ENCODE measurements around the gene KIAA1210.

The KIAA1210 gene

DNA sequence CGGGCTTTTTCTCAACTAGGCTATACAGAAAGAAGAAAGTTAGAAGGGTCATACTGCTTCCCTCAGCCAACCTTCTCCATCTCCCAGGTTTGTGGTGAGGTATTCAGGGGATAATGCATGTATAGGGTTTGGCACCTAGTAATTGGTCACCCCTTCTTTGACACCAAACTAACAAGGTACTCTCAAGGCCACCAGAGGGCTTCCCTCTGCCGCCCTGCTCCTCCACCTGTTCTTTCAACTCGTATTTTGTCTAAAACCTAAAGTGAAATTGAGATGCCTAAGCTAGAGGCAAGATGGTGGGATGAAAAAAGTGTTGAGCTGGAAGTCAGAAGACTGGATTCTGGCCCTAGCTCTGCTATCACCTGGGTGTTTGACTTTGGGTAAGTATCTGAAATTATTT, 32.8 kb downstream of the KIAA1210 start:
- no peaks in the 10 kb centered on the region for H3K36me3 ChIP-seq (ENCODE audit: control insufficient read depth, insufficient read depth, low read length)
- H3K9me3 ChIP-seq (ENCODE audit: control insufficient read depth, low read length), result no peaks in the 10 kb centered on the region
- DNase-seq, result no peak
- no peak overlapping the region for H3K27ac ChIP-seq (ENCODE audit: insufficient read depth, low read length, poor library complexity, severe bottlenecking)
- H3K4me1 ChIP-seq (ENCODE audit: control insufficient read depth, insufficient read depth, low read length, poor library complexity, severe bottlenecking), result no peaks in the 10 kb centered on the region
- no peaks in the 10 kb centered on the region for H3K27me3 ChIP-seq (replicated peaks; ENCODE audit: control insufficient read depth, insufficient read depth, low read length, poor library complexity, severe bottlenecking)
- no peak overlapping the region for H3K4me3 ChIP-seq (ENCODE audit: insufficient read depth, low read depth, low read length, poor library complexity, severe bottlenecking)

DNA sequence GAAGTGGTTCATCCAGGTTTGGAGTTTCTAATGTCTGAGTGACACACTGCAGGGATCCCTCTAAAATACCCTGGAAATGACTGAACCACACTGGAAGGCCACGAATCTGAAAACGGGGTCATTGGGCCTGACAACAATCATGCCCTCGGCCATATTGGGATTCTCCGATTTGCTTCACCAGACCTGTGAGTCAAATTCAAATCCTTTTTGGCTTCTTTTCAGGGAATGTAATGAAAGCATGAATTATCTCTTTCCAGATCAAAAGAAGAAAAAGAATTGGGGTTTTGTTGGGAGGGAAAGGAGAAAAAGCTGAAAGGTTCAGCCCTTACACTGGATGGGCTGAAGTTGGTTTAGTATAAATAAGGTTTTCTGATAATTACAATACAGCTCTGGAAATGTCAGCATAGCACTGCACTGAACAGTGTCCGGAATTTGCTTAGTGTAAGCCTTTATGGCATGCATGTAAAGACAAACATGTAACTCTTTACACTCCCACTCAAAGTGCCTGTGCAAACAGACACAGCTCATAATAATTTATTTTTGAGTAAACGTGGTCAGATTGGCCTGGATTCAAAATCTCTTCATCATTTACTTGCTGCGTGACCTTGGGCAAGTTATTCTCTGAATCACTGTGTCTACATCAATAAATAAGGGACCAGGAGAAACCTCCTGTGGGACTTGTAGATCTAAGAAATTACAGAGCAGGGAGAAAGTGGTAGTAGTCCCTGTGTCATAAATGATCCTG, 33.4 kb downstream of the KIAA1210 start:
- no peak overlapping the region for H3K27ac ChIP-seq (ENCODE audit: insufficient read depth, low read length, poor library complexity, severe bottlenecking)

DNA sequence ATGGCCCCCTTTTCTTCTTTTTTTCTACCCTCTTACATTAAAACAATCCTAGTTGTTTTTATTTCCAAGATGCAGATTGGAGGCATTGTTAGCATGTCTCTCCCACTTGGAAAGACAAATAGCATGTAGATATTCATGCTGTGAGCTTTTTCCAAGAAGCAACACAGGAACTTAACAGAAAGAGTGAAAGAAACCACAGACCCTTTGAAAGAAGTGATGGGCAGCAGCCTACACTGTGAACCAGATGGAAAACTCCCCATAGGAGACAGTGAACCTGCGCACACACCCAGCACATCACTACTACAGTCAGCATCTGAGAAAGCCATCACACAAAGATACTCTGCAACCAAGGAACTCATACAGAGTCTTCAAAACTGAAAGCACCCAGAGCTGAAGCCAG, 37.0 kb downstream of the KIAA1210 start:
- H3K27ac ChIP-seq (ENCODE audit: insufficient read depth, low read length, poor library complexity, severe bottlenecking), result no peak overlapping the region
- H3K9me3 ChIP-seq (ENCODE audit: control insufficient read depth, low read length), result no peaks in the 10 kb centered on the region
- H3K36me3 ChIP-seq (ENCODE audit: control insufficient read depth, insufficient read depth, low read length), result no peaks in the 10 kb centered on the region
- H3K4me3 ChIP-seq (ENCODE audit: insufficient read depth, low read depth, low read length, poor library complexity, severe bottlenecking), result no peak overlapping the region
- no peaks in the 10 kb centered on the region for H3K27me3 ChIP-seq (replicated peaks; ENCODE audit: control insufficient read depth, insufficient read depth, low read length, poor library complexity, severe bottlenecking)
- DNase-seq, result no peak
- no peaks in the 10 kb centered on the region for H3K4me1 ChIP-seq (ENCODE audit: control insufficient read depth, insufficient read depth, low read length, poor library complexity, severe bottlenecking)

More for the DNA sequence above, 33.4 kb downstream of the KIAA1210 start:
- Histone ChIP-seq H3K36me3 (ENCODE audit: control insufficient read depth, insufficient read depth, low read length) (no peaks in the 10 kb centered on the region), H3K4me1 (ENCODE audit: control insufficient read depth, insufficient read depth, low read length, poor library complexity, severe bottlenecking) (no peaks in the 10 kb centered on the region), H3K4me3 (ENCODE audit: insufficient read depth, low read depth, low read length, poor library complexity, severe bottlenecking) (no peak overlapping the region), H3K9me3 (ENCODE audit: control insufficient read depth, low read length) (no peaks in the 10 kb centered on the region), H3K27me3 (replicated peaks; ENCODE audit: control insufficient read depth, insufficient read depth, low read length, poor library complexity, severe bottlenecking) (no peaks in the 10 kb centered on the region)
- no peak for DNase-seq

DNA sequence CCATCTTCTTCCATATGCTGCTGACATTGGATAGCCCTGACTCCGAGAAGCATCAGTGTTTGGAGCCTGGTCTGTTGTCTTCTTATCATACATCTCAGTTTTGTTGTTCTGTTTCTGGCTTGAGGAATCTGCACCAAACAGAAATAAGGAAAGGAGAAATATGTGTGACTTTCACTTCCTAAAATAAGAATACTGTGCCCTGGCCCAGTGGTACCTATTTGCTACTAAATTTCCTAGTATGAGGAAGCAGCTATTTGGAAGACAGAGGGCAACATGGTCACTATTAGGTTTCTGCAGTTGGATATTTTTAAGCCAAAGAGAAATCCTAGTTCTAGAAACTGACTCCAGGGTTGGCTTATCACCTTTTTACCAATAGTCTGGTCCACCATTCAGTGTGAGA, 38.0 kb downstream of the KIAA1210 start:
- H3K9me3 ChIP-seq (ENCODE audit: control insufficient read depth, low read length), result no peaks in the 10 kb centered on the region
- no peak for DNase-seq
- H3K4me3 ChIP-seq (ENCODE audit: insufficient read depth, low read depth, low read length, poor library complexity, severe bottlenecking), result no peak overlapping the region
- no peaks in the 10 kb centered on the region for H3K27me3 ChIP-seq (replicated peaks; ENCODE audit: control insufficient read depth, insufficient read depth, low read length, poor library complexity, severe bottlenecking)
- no peaks in the 10 kb centered on the region for H3K4me1 ChIP-seq (ENCODE audit: control insufficient read depth, insufficient read depth, low read length, poor library complexity, severe bottlenecking)
- H3K36me3 ChIP-seq (ENCODE audit: control insufficient read depth, insufficient read depth, low read length), result no peaks in the 10 kb centered on the region
- no peak overlapping the region for H3K27ac ChIP-seq (ENCODE audit: insufficient read depth, low read length, poor library complexity, severe bottlenecking)

DNA sequence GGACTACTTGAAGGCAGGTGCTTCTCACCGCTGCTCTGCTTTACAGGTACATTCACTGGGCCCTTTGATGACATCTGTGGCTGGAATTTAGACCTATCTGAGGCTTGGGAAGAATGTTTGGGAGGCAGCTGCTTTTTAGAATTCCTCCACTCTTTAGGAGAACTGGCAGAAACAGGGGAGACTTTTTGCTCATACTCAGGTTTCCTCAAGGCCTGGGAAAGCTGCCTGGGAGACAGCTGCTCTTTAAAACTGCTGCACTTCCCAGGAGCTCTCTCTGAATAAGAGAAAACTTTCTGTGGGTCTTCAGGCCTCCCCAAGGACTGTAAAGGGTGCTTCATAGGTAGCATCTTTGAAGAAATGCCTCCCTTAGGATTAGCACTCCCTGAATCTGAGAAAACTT, 40.5 kb downstream of the KIAA1210 start:
- DNase-seq, result no peak
- no peaks in the 10 kb centered on the region for H3K27me3 ChIP-seq (replicated peaks; ENCODE audit: control insufficient read depth, insufficient read depth, low read length, poor library complexity, severe bottlenecking)
- H3K9me3 ChIP-seq (ENCODE audit: control insufficient read depth, low read length), result no peaks in the 10 kb centered on the region
- no peaks in the 10 kb centered on the region for H3K36me3 ChIP-seq (ENCODE audit: control insufficient read depth, insufficient read depth, low read length)
- H3K4me3 ChIP-seq (ENCODE audit: insufficient read depth, low read depth, low read length, poor library complexity, severe bottlenecking), result no peak overlapping the region
- H3K27ac ChIP-seq (ENCODE audit: insufficient read depth, low read length, poor library complexity, severe bottlenecking), result no peak overlapping the region
- H3K4me1 ChIP-seq (ENCODE audit: control insufficient read depth, insufficient read depth, low read length, poor library complexity, severe bottlenecking), result no peaks in the 10 kb centered on the region

DNA sequence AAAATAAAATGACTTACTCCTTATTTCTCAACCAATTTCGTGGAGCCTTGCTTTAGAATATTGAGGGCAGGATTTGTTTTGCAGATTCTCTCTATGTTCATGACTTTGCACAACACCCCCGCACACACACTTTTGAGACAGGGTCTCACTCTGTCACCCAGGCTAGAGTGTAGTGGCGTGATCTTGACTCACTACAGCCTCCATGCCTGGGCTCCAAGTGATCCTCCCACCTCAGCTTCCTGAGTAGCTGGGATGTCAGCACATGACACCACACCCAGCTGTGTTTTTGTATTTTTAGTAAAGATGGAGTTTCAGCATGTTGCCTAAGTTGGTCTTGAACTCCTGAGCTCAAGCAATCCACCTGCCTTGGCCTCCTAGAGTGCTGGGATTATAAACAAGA, 42.8 kb downstream of the KIAA1210 start:
- H3K9me3 ChIP-seq (ENCODE audit: control insufficient read depth, low read length), result no peaks in the 10 kb centered on the region
- no peaks in the 10 kb centered on the region for H3K36me3 ChIP-seq (ENCODE audit: control insufficient read depth, insufficient read depth, low read length)
- no peak overlapping the region for H3K4me3 ChIP-seq (ENCODE audit: insufficient read depth, low read depth, low read length, poor library complexity, severe bottlenecking)
- no peaks in the 10 kb centered on the region for H3K27me3 ChIP-seq (replicated peaks; ENCODE audit: control insufficient read depth, insufficient read depth, low read length, poor library complexity, severe bottlenecking)
- no peak overlapping the region for H3K27ac ChIP-seq (ENCODE audit: insufficient read depth, low read length, poor library complexity, severe bottlenecking)
- no peak for DNase-seq
- no peaks in the 10 kb centered on the region for H3K4me1 ChIP-seq (ENCODE audit: control insufficient read depth, insufficient read depth, low read length, poor library complexity, severe bottlenecking)

DNA sequence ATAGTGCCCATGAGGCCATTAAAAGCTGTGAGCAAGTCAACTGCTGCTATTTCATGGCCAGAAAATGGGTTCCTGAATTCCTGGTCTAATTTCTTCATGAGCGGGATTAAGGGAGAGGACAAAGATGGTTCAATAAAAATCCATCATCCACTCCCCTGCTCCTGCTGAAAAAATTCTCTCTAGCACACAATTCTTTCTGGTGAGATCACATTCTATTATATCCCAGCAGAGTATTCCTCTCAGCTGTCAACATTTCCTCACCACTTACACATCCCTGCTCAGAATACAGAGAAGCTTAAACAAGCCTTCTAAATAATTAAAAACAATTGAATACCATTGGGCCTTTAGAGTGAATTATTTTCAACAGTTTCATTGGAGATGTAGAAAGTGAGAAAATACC, 45.3 kb downstream of the KIAA1210 start:
- H3K27me3 ChIP-seq (replicated peaks; ENCODE audit: control insufficient read depth, insufficient read depth, low read length, poor library complexity, severe bottlenecking), result no peaks in the 10 kb centered on the region
- H3K4me3 ChIP-seq (ENCODE audit: insufficient read depth, low read depth, low read length, poor library complexity, severe bottlenecking), result no peak overlapping the region
- DNase-seq, result no peak
- no peak overlapping the region for H3K27ac ChIP-seq (ENCODE audit: insufficient read depth, low read length, poor library complexity, severe bottlenecking)
- no peaks in the 10 kb centered on the region for H3K9me3 ChIP-seq (ENCODE audit: control insufficient read depth, low read length)
- H3K4me1 ChIP-seq (ENCODE audit: control insufficient read depth, insufficient read depth, low read length, poor library complexity, severe bottlenecking), result no peaks in the 10 kb centered on the region
- H3K36me3 ChIP-seq (ENCODE audit: control insufficient read depth, insufficient read depth, low read length), result no peaks in the 10 kb centered on the region

DNA sequence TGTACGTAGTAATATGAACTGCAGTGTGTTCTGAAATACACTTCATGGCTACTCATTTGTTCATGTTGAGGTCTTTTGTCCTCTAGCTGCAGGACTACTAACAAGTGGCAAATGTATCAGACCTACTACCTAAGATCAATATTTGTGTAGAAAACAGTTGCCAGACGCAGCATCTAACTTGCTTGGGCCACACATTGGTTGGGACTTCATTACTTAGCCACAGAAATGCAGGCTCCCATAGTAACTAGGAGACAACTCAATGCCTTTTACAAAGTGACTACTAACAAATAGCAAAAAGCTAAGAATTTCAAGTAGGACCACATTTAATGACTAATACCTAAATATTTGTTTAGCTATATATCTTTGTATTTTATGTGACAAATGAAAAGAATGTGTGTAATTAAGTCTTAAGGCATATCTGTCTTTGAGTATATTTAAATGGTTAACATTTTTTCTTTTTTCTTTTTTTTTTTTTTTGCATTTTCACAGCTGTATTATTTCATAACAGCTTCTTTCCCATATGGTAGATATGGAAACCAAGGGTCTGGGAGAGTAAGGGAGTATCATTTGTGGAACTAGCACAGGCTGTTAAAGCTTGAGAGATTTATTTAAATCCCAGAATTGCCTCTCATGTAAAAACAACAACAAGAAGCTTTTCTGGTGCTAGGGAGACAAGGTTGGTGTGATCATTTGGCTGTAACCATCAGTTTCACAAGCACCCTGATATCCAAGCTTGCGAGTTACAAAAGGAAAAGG, 52.2 kb downstream of the KIAA1210 start:
- Histone ChIP-seq H3K4me3 (ENCODE audit: insufficient read depth, low read depth, low read length, poor library complexity, severe bottlenecking) (no peak overlapping the region), H3K9me3 (ENCODE audit: control insufficient read depth, low read length) (no peaks in the 10 kb centered on the region), H3K36me3 (ENCODE audit: control insufficient read depth, insufficient read depth, low read length) (no peaks in the 10 kb centered on the region), H3K27ac (ENCODE audit: insufficient read depth, low read length, poor library complexity, severe bottlenecking) (no peak overlapping the region), H3K4me1 (ENCODE audit: control insufficient read depth, insufficient read depth, low read length, poor library complexity, severe bottlenecking) (no peaks in the 10 kb centered on the region), H3K27me3 (replicated peaks; ENCODE audit: control insufficient read depth, insufficient read depth, low read length, poor library complexity, severe bottlenecking) (no peaks in the 10 kb centered on the region)
- DNase-seq, result no peak

DNA sequence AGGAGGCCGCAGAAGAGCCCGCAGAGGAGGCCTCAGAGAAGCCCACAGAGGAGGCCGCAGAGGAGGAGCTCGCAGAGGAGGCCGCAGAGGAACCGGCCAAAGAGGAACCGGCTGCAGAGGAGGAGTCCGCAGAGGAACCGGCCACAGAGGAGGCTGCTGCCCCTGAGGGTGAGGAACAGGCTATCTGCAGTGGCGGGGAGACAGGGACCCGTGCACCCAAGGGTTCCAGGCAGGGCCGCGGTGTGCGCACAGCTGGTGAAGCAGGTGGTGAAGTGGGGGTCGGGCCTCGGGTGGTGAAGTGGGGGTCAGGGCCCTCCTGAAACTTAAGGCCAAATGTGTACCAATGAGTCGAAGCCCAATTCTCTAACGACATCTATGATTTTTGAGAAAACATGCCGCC, 53.7 kb downstream of the KIAA1210 start:
- H3K9me3 ChIP-seq (ENCODE audit: control insufficient read depth, low read length), result no peaks in the 10 kb centered on the region
- no peak overlapping the region for H3K4me3 ChIP-seq (ENCODE audit: insufficient read depth, low read depth, low read length, poor library complexity, severe bottlenecking)
- H3K27ac ChIP-seq (ENCODE audit: insufficient read depth, low read length, poor library complexity, severe bottlenecking), result no peak overlapping the region
- no peaks in the 10 kb centered on the region for H3K4me1 ChIP-seq (ENCODE audit: control insufficient read depth, insufficient read depth, low read length, poor library complexity, severe bottlenecking)
- DNase-seq, result no peak
- H3K27me3 ChIP-seq (replicated peaks; ENCODE audit: control insufficient read depth, insufficient read depth, low read length, poor library complexity, severe bottlenecking), result no peaks in the 10 kb centered on the region
- no peaks in the 10 kb centered on the region for H3K36me3 ChIP-seq (ENCODE audit: control insufficient read depth, insufficient read depth, low read length)

DNA sequence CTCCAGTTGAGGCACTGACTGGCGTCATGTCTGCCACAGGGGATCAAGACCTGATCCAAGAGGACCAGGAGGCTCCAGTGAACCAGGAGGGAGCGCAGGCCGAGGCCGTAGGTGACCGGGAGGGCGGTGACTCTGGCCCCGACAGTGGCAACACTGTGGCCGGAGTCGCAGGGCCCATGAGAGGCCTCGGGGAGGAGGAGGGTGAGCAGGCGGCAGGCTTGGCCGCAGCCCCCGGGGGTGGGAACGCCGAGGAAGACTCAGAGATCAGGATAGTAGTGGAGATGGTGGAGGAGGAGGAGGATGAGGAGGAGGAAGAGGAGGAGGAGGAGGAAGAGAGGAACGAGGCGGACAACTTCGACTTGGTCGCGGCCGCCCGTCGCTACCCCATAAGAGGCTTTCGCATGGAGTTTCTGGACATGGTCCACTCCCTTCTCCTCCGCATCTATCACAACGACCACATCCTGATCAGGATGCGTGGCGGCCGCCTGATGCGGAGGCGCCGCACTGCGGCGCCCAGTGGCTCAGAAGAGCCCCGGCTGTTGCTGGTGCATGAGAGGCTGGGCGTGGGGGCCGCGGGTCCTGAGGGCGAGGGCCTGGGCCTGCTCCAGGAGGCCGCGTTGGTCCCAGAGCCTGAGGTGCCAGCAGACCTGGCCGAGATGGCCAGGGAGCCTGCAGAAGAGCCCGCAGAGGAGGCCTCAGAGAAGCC, 54.3 kb downstream of the KIAA1210 start:
- Histone ChIP-seq H3K9me3 (ENCODE audit: control insufficient read depth, low read length) (no peaks in the 10 kb centered on the region), H3K27me3 (replicated peaks; ENCODE audit: control insufficient read depth, insufficient read depth, low read length, poor library complexity, severe bottlenecking) (no peaks in the 10 kb centered on the region), H3K4me1 (ENCODE audit: control insufficient read depth, insufficient read depth, low read length, poor library complexity, severe bottlenecking) (no peaks in the 10 kb centered on the region), H3K4me3 (ENCODE audit: insufficient read depth, low read depth, low read length, poor library complexity, severe bottlenecking) (no peak overlapping the region), H3K36me3 (ENCODE audit: control insufficient read depth, insufficient read depth, low read length) (no peaks in the 10 kb centered on the region), H3K27ac (ENCODE audit: insufficient read depth, low read length, poor library complexity, severe bottlenecking) (no peak overlapping the region)
- DNase-seq, result no peak

All from effector memory CD4-positive, alpha-beta T cell (primary cell).